SK-N-SH (cell line): ENCODE data around the gene POC5.

Source experiments
- ELF1 ChIP-seq: IDR thresholded peaks from 2 replicates; pipeline ENCODE4 v1.4.0; 2012
- GATA2 ChIP-seq: sonication (generic); formaldehyde crosslinking; IDR thresholded peaks from 2 replicates; pipeline ENCODE4 v1.5.0; 2020; ENCODE audit warnings: mild to moderate bottlenecking, missing genetic modification reagents
- JUND ChIP-seq: IDR thresholded peaks from 2 replicates; pipeline ENCODE4 v1.4.0; 2012
- NFIC ChIP-seq: IDR thresholded peaks from 2 replicates; pipeline ENCODE4 v1.4.0; 2012; ENCODE audit warnings: borderline replicate concordance
- NRF1 ChIP-seq: IDR thresholded peaks from 2 replicates; pipeline ENCODE4 v1.6.1; 2012; ENCODE audit warnings: low read depth, mild to moderate bottlenecking, low read length
- POLR2AphosphoS5 ChIP-seq: IDR thresholded peaks from 2 replicates; pipeline ENCODE4 v1.6.1; 2012; ENCODE audit warnings: low read depth, low read length
- TAF1 ChIP-seq: IDR thresholded peaks from 2 replicates; pipeline ENCODE4 v1.6.1; 2012; ENCODE audit warnings: low read depth, mild to moderate bottlenecking, low read length, moderate library complexity, borderline replicate concordance
- TCF12 ChIP-seq: IDR thresholded peaks from 2 replicates; pipeline ENCODE4 v1.4.0; 2012
- TF ChIP-seq, protein P1 (sequence below): IDR thresholded peaks from 2 replicates; pipeline ENCODE4 v1.4.0; 2012; ENCODE audit warnings: low read depth
- TF ChIP-seq, protein P2 (sequence below): IDR thresholded peaks from 2 replicates; pipeline ENCODE4 v1.4.0; 2012; ENCODE audit warnings: low read depth, borderline replicate concordance
- TF ChIP-seq, protein P3 (sequence below): fragments of 200-600 bp; sonication (generic); IDR thresholded peaks from 2 replicates; pipeline ENCODE4 v1.6.1; 2017; ENCODE audit warnings: antibody characterized with exemption, mild to moderate bottlenecking, moderate library complexity
- TF ChIP-seq, protein P4 (sequence below): IDR thresholded peaks from 2 replicates; pipeline ENCODE4 v1.6.1; 2012; ENCODE audit warnings: mild to moderate bottlenecking, low read depth, low read length, moderate library complexity
- TF ChIP-seq, protein P5 (sequence below): IDR thresholded peaks from 2 replicates; pipeline ENCODE4; 2012

DNA sequence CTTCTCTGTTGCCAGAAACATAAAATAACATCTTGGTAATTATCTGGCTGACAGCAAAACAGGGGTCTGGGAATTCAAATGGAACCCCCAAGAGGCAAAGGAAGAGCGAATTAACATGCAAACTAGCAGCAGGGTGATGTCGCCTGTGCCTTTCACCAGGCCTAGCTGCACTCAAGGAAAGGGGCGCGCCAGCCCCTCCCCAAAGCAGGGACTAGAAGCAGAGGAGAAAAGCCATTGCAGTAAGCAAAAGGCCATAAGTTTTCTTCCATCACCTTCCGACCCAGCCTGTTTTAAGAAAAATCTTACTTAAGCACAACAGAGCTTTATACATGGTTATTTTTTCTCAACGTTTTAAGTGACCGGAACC lies 539 bp downstream of the POC5 start:
- TF ChIP-seq, protein P1, sequence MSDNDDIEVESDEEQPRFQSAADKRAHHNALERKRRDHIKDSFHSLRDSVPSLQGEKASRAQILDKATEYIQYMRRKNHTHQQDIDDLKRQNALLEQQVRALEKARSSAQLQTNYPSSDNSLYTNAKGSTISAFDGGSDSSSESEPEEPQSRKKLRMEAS: no peak
- TF ChIP-seq, protein P2, sequence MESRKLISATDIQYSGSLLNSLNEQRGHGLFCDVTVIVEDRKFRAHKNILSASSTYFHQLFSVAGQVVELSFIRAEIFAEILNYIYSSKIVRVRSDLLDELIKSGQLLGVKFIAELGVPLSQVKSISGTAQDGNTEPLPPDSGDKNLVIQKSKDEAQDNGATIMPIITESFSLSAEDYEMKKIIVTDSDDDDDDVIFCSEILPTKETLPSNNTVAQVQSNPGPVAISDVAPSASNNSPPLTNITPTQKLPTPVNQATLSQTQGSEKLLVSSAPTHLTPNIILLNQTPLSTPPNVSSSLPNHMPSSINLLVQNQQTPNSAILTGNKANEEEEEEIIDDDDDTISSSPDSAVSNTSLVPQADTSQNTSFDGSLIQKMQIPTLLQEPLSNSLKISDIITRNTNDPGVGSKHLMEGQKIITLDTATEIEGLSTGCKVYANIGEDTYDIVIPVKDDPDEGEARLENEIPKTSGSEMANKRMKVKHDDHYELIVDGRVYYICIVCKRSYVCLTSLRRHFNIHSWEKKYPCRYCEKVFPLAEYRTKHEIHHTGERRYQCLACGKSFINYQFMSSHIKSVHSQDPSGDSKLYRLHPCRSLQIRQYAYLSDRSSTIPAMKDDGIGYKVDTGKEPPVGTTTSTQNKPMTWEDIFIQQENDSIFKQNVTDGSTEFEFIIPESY: no peak
- TF ChIP-seq GATA2 (CRISPR knock-in tag) (no peak), JUND (no peak), POLR2AphosphoS5 (no peak), TCF12 (no peak), NFIC (no peak), ELF1 (no peak), NRF1 (no peak), TAF1 (no peak)
- TF ChIP-seq, protein P3, sequence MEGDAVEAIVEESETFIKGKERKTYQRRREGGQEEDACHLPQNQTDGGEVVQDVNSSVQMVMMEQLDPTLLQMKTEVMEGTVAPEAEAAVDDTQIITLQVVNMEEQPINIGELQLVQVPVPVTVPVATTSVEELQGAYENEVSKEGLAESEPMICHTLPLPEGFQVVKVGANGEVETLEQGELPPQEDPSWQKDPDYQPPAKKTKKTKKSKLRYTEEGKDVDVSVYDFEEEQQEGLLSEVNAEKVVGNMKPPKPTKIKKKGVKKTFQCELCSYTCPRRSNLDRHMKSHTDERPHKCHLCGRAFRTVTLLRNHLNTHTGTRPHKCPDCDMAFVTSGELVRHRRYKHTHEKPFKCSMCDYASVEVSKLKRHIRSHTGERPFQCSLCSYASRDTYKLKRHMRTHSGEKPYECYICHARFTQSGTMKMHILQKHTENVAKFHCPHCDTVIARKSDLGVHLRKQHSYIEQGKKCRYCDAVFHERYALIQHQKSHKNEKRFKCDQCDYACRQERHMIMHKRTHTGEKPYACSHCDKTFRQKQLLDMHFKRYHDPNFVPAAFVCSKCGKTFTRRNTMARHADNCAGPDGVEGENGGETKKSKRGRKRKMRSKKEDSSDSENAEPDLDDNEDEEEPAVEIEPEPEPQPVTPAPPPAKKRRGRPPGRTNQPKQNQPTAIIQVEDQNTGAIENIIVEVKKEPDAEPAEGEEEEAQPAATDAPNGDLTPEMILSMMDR: no peak
- TF ChIP-seq, protein P4, sequence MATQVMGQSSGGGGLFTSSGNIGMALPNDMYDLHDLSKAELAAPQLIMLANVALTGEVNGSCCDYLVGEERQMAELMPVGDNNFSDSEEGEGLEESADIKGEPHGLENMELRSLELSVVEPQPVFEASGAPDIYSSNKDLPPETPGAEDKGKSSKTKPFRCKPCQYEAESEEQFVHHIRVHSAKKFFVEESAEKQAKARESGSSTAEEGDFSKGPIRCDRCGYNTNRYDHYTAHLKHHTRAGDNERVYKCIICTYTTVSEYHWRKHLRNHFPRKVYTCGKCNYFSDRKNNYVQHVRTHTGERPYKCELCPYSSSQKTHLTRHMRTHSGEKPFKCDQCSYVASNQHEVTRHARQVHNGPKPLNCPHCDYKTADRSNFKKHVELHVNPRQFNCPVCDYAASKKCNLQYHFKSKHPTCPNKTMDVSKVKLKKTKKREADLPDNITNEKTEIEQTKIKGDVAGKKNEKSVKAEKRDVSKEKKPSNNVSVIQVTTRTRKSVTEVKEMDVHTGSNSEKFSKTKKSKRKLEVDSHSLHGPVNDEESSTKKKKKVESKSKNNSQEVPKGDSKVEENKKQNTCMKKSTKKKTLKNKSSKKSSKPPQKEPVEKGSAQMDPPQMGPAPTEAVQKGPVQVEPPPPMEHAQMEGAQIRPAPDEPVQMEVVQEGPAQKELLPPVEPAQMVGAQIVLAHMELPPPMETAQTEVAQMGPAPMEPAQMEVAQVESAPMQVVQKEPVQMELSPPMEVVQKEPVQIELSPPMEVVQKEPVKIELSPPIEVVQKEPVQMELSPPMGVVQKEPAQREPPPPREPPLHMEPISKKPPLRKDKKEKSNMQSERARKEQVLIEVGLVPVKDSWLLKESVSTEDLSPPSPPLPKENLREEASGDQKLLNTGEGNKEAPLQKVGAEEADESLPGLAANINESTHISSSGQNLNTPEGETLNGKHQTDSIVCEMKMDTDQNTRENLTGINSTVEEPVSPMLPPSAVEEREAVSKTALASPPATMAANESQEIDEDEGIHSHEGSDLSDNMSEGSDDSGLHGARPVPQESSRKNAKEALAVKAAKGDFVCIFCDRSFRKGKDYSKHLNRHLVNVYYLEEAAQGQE: no peak
- TF ChIP-seq, protein P5, sequence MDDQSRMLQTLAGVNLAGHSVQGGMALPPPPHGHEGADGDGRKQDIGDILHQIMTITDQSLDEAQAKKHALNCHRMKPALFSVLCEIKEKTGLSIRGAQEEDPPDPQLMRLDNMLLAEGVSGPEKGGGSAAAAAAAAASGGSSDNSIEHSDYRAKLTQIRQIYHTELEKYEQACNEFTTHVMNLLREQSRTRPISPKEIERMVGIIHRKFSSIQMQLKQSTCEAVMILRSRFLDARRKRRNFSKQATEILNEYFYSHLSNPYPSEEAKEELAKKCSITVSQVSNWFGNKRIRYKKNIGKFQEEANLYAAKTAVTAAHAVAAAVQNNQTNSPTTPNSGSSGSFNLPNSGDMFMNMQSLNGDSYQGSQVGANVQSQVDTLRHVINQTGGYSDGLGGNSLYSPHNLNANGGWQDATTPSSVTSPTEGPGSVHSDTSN: no peak
